Measurements from ENCODE around the gene MYCN.
"Not testable (repeated sequence)": the region's sequence is repeated elsewhere in the genome, so short reads cannot be mapped to it uniquely, and the experiment has no call there.

MYCN gene

DNA sequence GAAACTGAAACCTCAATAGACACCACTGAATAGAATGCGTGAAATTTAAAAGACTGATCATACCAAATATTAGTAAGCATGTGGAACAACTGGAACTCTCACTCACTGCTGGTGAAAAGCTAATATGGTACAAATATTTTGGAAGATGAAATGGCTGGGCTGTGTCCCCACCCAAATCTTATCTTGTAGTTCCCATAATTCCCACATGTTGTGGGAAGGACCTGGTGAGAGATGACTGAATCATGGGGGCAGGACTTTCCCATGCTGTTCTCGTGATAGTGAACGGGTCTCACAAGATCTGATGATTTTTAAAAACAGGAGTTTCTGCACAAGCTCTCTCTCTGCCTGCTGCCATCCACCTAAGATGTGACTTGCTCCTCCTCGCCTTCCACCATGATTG lies 32.0 kb upstream of the MYCN start:
- DNase-seq, result no peak

DNA sequence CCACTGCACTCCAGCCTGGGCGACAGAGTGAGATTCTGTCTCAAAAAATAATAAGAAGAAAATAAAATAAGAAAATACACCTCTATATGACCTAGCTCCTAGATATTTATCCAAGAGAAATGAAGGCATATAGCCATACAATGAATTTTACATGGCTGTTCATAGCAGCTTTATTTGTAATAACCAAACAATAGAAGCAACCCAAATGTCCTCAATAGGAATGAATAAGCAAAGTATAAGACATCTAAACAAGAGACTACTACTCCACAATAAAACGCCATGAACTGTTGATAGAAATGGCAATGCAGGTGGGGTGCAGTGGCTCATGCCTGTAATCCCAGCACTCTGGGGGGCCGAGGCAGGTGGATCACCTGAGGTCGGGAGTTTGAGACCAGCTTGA lies 31.2 kb upstream of the MYCN start:
- no peak for DNase-seq

DNA sequence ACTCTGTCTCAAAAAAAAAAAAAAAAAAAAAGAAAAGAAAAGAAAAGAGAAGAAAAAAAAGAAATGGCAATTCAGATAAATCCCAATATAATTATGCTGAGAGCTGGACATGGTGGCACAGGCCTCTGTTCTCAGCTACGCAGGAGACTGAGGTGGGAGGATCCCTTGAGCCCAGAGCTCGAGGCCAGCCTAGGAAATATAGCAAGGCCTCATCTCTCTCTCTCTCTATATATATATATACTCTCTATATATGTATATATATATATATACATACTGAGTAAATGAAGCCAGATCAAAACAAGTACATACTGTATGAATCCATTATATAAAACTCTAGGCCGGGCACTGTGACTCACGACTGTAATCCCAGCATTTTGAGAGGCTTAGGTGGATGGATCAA lies 30.6 kb upstream of the MYCN start:
- no peak for DNase-seq

DNA sequence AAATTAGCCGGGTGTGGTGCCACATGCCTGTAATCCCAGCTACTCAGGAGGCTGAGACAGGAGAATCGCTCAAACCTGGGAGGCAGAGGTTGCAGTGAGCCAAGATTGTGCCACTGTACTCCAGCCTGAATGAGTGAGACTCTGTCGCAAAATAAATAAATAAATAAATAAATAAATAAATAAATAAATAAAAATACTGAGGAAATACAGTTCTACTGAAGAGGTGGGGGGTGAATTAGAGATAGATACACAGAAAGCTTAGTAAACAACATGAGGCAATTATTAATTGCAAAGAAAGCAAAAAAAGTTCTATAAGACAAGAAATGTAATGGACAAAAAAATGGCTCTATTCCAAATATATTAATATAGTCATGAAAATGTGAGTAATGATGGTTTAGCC lies 29.1 kb upstream of the MYCN start:
- DNase-seq, result not testable (repeated sequence)

DNA sequence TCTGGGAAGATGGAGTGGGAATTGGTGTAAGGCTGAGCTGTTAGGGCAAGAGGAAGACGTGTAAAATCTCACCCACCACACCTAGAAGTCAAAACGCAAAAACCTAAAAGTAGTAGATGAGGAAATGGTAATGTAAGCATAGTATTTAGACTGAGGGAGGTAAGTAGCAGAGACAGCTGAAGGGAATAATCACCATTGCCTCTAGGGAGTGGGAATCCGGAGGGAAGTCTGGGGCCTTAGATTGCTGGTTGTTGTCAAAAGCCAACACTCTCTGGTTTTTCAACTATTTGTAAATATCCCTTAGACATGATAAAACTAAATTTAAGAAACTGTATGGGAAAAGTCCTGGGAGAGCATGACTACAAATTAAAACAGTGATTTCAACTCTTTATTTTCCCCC lies 28.7 kb upstream of the MYCN start:
- DNase-seq, result no peak

DNA sequence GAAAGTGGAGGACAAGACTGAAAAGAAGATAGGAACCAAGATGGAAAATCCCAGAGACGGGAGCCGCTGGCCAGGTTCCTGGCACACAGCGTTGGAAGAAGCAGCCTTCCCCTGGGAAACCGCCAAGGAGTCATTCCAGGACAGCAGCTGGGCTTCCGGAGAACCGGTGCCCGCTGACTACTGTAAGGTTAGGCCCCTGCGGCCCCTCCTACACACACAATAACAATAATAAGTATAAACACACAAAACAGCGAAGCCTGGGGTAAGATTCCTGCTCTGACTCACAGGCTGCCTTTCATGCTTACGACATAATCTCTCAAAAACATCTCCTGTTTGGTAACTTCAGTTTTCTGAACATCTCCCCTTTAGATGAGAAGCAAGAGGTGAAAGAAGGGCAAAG lies 28.1 kb upstream of the MYCN start:
- DNase-seq, result no peak

DNA sequence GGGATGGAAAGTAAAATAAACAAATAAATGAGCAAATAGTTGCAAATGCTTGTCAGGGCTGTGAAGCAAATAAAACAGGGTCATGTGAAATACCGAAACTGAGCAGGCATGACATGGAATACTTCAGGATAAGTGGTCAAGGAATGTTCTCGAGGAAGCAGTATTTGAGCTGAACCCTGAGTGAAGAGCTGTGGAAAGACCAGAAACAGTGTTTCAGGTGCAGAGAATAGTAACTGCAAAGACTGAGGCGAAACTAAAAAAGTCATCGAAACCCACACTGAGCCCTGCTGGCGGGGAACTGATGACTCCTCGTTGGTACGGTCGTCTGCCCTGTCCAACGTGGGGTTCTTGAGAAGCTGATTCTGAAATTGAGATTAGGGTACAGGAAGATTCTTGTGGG lies 27.2 kb upstream of the MYCN start:
- no peak for DNase-seq

DNA sequence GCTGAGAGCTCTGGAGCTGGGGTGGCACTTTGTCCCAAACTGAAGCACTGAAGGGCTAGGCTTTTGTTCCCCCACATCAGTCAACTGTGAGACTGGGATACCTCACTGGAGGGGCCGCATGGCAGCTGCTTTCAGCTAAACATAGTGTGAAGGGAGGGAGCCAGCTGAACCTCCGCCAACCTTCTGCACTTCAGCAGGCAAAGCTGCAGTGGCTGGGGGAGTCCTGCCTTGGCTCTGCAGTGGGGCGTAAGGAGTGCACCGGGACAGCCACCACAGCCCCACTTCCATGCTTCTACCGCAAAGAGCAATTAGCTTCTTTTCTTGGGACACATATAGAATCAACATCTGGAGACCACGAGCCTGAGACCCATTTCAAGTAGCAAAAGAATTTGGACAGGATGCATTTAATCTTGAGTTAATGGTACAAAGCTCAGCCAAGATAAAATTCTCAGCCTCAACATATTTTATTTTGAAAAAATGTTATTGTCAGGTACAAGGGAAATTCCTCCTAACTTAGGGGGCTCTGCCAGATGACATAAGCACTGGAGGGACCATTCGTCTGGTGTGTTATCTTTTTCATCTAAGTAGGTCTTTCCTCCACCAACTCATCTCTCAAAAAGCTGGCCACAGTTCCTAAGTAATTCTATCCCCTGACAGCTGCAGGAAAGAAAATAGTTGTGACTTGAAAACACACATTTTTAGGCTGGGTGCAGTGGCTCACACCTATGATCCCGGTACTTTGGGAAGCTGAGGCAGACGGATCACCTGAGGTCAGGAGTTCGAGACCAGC lies 25.6 kb upstream of the MYCN start:
- no peak for DNase-seq

DNA sequence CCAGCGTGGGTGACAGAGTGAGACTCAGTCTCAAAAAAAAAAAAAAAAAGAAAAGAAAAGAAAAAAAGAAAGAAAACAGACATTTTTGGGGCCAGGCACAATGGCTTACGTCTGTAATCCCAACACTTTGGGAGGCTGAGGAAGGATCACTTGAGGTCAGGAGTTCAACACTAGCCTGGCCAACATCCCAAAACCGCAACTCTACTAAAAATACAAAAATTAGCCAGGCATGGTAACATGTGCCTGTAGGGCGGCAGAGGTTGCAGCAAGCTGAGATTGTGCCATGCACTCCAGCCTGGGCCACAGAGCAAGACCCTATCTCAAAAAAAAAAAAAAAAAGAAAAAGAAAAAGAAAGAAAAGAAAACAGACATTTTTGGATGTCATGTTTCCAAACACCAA lies 24.8 kb upstream of the MYCN start:
- not testable (repeated sequence) for DNase-seq

DNA sequence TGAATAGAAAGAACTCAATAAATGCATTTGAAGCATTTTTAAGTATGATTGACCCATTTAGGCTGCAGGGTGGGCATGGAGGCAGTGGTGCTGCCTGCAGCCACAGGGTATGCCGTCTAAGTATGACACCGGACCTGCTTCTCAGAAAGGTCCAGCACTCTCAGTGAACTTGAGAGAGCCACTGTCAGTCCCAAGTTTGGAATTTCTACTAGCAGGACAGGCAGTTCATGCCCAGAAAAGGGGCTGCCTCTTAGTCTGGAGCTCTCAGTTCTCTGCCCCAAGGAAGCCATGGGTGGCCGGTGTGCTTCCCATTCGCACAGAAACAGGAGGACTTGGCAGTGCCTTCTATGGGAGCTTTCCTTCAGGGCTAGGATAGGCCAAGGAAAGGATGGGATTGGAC lies 24.0 kb upstream of the MYCN start:
- DNase-seq, result no peak

DNA sequence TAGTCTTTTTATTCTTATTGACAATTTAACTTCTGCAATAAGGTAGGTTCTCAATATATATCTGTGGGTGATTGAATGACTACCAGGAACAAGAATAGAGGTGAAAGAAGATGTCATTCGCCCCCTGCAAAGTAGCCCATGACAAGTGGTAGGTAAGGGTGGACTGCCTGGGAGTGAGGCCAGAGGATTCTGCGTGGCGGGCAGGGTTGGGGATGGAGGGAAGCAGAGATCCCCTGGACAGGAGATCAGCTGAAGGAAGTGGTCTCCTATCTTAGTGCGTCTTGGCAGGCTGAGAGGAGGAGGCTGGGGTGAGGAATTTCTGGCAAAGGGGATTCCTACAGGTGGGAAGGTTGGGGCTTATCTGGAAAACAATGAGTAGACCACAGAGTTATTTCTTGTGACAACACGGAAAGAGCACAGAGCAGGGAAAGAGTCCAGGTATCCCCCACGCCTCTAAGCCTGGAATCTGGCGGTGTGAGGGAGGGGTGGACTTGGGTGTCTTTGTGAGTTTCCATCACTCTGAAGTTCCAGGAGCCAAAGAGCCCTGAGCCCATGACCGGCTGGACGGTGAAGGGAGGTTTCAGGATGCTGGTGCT lies 21.5 kb upstream of the MYCN start:
- DNase-seq, result no peak

DNA sequence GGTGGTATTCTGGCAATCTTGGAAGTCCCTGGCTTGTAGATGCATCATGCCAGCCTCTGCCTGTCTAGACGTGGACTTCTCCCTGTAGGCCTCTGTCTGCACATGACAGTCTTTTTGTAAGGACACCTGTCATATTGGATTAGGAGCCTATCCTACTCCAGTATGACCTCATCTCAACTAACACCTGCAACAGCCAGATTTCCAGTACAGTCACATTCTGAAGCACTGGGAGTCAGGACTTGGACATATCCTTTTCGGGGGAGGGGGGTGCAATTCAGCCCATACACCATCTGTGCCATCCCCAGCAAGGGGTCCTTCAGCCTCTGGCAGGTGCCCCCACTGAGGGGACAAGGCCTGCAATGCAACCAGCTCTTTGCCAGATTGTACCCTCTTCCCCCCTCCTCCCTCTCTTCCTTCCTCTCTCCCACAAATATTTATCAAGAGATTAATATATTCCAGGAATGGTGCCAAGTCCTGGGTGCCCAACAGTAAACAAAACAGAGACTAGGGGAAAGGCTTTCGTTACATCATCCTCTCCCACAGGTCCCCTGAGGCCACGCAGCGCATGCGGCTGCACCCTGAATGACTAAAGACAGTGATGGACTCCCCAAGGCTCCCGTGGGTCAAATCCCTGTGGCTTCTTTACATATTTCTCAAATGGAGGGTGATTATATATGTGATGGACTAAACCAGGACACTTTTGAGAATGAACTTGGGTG lies 20.5 kb upstream of the MYCN start:
- DNase-seq, result no peak

DNA sequence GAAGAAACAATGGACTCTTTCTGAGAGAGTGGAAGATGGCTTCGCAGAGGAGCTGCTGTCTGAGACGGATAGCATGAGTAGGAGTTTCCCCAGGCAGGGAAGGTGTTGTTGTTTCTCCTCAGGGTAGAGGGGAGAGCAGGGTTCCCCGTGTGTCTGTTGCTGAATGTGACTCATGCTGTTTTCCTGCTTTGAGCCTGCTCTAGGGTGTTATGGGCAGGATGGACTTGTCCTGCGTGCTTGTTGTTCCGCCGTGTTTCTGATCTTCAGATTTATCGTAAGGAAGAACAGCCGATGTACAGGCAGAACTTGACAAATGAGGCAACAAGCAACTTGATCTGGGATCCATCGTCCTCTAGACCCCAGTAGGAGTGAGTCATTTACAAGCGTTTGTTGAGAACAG lies 19.7 kb upstream of the MYCN start:
- DNase-seq, result no peak

DNA sequence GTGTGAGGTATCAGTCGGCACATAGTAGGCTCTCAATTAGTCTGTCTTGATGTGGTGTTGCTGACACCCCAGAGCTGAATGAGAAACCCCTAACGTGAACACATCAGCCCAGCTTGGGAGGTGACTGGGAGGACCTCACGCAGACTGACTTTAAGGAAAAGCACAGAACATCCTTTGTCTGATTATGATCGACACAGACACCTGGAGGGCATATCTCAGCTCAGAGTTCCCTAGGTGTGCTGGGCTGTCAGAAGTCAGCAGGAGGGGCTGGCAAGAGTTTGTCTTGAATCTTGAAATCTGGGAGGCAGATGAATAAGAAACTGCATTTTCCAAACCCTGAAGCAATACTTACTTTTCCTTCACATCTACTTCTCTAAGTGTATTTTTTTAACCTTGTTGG lies 16.8 kb upstream of the MYCN start:
- DNase-seq, result no peak

DNA sequence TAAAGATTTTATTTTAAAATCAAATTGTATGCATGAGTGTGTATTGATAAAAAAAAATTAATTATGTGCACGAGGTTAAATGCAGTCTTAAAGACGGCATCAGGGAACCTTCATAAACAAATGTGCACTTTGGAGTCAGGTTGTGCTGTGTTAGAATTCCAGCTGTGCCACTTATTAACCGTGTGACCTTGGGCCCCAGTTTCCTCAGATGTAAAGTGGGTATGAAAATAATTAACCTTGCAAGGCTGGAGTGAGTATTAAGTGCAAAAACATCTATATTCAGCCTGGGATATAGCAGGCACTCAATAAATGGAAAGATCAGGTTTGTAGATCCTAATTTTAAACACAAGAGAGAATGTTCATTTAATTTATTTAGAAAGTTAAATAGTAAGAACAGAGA lies 14.5 kb upstream of the MYCN start:
- DNase-seq, result no peak

DNA sequence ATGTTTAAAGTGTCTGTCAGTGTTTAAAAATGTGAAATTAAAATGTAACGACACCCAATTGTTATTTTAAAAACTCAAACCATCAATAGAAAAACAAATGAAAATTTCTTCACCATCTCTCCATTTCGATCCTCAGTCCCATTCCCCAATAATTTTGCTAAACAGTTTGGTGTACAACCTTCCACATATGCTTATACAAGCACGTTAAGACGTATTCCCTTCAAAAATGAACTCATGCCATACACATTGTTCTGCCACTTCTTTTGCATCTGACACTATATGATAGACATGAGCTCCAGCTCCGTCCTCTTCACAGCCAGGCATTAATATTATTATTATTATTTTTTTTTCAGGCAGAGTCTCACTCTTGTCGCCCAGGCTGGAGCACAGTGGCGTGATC lies 14.1 kb upstream of the MYCN start:
- no peak for DNase-seq

DNA sequence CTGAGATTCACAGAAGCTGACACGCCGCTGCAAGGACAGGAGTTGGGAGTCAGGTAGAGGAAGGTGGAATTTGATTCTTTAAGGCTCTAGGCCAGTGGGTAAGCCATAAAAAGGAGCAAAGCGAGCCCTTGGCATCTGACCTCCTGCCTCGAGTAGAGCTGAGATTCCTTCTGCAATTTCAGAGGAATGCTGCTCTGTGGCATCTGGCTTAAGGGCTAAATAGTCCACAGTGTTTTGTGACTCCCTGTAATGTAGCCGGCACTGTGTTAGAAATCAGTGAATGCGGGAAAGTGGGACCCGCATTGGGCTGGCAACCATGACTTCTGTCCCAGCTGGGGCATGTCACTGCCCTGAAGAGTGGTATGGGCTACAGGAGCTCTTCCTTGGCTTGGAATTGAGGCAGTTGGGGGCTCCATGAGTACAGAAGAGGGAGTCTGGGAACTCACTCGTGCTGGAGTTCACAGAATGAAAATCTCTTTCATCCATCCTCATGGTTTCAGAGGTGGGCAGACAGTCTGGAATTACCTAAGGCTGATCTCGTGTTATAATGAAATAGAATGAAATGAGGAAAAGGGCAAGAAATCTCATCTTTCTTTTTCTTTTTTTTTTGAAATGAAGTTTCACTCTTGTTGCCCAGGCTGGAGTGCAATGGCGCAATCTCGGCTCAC lies 12.7 kb upstream of the MYCN start:
- no peak for DNase-seq

DNA sequence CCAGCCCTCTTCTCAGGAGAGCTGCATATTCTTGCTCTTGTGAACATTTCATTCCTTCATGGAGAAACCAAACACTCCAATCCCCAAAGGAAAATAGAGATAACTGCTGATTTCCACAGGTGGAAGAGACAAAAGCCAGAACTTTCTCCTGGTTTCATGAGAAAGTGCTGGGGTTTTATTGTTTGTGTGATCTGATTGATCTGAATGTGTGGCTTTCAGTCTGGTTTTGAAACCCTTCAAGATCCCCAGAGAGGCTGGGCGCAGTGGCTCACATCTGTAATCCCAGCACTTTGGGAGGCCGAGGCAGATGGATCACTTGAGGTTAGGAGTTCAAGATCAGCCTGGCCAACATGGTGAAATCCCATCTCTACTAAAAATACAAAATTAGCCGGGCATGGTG lies 11.3 kb upstream of the MYCN start:
- DNase-seq, result not testable (repeated sequence)

DNA sequence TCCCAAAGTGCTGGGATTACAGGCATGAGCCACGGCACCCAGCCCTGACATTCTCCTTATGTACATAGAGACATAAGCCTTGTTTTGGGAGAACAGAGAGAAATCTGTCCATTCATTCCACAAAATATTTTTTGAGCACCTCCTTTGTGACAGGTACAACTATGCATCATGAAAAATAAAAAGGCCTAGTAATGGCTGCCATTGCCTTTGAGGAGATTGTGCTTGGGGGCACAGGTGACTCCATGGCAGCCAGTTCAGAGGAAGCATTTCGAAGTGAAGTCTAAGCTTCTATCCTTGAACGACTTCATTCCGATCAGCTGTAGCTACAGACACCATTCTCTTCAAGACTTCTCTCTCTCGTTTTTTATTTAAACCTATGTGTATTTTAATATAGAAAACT lies 10.5 kb upstream of the MYCN start:
- DNase-seq, result no peak

DNA sequence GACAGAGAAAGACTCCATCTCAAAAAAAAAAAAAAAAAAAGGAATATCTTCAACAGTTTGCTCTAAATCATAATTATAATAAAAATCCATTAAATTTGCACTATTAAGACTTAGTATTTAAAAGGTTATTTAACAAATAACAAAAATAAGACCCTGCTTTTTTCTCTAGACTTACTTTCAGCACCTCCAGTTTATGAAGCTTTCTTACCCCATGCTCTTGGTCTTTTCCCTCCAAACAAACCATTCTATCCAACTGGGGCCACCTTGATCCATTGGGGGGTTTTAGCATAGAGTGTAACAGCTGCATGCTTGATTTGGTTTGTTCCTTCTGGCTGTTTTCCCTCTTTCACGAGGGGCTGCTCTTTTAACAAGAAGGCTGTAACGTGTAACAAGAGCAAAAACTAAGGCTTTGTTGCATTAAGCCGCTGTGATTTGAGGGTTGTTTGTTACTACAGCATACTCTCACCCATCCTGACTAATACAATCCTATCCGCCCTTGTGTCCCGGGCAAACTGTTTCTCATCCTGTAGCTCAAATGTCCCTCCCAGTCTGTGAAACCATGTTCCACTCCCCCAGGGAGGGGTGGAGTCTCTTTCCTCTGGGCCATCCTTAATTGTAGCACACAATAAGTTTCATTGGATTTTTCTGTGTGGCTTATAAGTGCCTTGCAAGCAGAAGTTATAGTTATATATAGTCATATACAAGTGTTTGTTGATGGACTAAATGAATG lies 9.6 kb upstream of the MYCN start:
- no peak for DNase-seq

DNA sequence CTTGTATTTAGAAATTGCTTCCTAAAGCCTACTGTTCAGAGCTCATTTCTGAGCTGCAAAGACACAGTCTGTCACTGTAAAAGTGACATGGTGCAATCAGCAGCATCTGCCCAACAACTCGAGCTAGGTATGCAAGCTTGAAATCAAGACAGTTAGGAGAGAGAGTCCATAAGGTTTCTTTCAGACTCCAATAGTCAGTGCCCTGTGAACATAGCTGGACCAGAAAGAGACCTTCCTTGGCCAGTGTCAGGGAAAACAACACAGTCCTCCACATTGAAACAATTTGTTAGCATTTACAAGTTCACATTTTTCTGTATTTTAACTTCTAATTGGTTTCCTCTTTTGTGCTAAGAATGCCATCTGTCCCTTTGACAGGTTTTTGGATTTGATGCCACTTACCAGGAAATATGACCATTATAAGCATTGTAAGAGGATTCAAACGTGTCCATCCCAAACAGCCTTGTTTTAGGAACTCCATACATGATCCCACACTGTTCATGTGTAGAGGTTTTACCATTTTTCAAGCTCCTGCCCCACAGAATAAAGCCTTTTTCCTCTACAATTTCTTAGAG lies 8.9 kb upstream of the MYCN start:
- no peak for DNase-seq

DNA sequence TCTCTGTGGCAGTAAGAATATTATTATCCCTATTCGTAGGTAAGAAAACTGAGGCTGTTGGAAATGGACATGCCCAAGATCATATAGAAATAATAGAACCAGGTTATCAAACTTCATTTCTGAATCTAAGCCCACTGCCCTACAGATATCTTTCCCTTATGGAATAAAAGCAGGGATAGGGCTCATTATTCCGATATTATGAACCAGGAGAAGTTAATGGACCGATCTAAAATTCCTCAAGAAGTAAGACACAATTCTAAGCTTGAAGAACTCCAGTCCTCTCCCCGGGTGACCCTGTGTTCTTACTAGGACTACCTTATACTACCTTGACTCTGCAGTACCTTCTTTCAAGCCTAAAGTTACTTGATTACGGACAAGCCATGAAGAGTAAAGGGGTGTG lies 8.4 kb upstream of the MYCN start:
- DNase-seq, result no peak
